Epidermal melanocyte (primary cell): ENCODE data around the gene ADAT3.

ENCODE experiments used
- DNase-seq: peaks from one replicate; pipeline ENCODE4 v3.0.0; 2011; ENCODE audit warnings: low spot score; ENCODE audit not compliant: insufficient read length

The ADAT3 gene

GRCh38 chr19:1912760-1913505, 7.7 kb downstream of the ADAT3 start:
- no peak for DNase-seq

- DNase-seq: no peak
Observed at GRCh38 chr19:1913781-1914577, 8.8 kb downstream of the ADAT3 start.

GRCh38 chr19:1914826-1915341, 9.7 kb downstream of the ADAT3 start:
- DNase-seq: no peak

- no peak for DNase-seq
Observed at GRCh38 chr19:1917146-1917545, 11.9 kb downstream of the ADAT3 start.

GRCh38 chr19:1917926-1918325, 12.7 kb downstream of the ADAT3 start:
- no peak for DNase-seq

GRCh38 chr19:1918975-1919374, 13.8 kb downstream of the ADAT3 start:
- DNase-seq: no peak

GRCh38 chr19:1920644-1921043, 15.4 kb downstream of the ADAT3 start:
- DNase-seq: no peak

GRCh38 chr19:1921326-1921725, 16.1 kb downstream of the ADAT3 start:
- no peak for DNase-seq

- no peak for DNase-seq
Observed at GRCh38 chr19:1921825-1922224, 16.6 kb downstream of the ADAT3 start.

GRCh38 chr19:1922803-1923202, 17.6 kb downstream of the ADAT3 start:
- DNase-seq: no peak

- no peak for DNase-seq
Observed at GRCh38 chr19:1923319-1923718, 18.1 kb downstream of the ADAT3 start.

- no peak for DNase-seq
Observed at GRCh38 chr19:1924320-1924961, 19.2 kb downstream of the ADAT3 start.

GRCh38 chr19:1925544-1925943, 20.3 kb downstream of the ADAT3 start:
- DNase-seq: no peak

- DNase-seq: peak; percentile 87
Observed at GRCh38 chr19:1929021-1929742, 24.0 kb downstream of the ADAT3 start.

- DNase-seq: no peak
Observed at GRCh38 chr19:1931445-1931844, 26.2 kb downstream of the ADAT3 start.

GRCh38 chr19:1932395-1932794, 27.2 kb downstream of the ADAT3 start:
- no peak for DNase-seq

- DNase-seq: no peak
Observed at GRCh38 chr19:1933244-1933643, 28.0 kb downstream of the ADAT3 start.

GRCh38 chr19:1933942-1934341, 28.7 kb downstream of the ADAT3 start:
- DNase-seq: no peak

- no peak for DNase-seq
Observed at GRCh38 chr19:1935484-1936208, 30.4 kb downstream of the ADAT3 start.

GRCh38 chr19:1936430-1936829, 31.2 kb downstream of the ADAT3 start:
- no peak for DNase-seq
